ENCODE results near the gene GIMAP5. TPM values are rescaled to one million over a fixed set of nuclear protein-coding genes. Genes with fewer than 3 reads are reported as not detected.
"Not testable (repeated sequence)": the region's sequence is repeated elsewhere in the genome, so short reads cannot be mapped to it uniquely, and the experiment has no call there.

GIMAP5 gene
- total RNA-seq, 2 donors from 2014 or later, result 106 to 142 TPM

- H3K4me1 Mint-ChIP-seq; H3K4me3 Mint-ChIP-seq; H3K36me3 Mint-ChIP-seq (ENCODE audit: low read depth); H3K27ac Mint-ChIP-seq; H3K27me3 Mint-ChIP-seq; H3K9me3 Mint-ChIP-seq; ATAC-seq (replicated peaks): not testable (repeated sequence)
Observed at GRCh38 chr7:150774131-150774530, 36.9 kb downstream of the GIMAP5 start.

GRCh38 chr7:150778014-150778737, 41.0 kb downstream of the GIMAP5 start:
- Mint-ChIP-seq H3K36me3 (ENCODE audit: low read depth) (no peaks in the 10 kb centered on the region), H3K4me3 (no peak overlapping the region), H3K9me3 (peaks cover 7% of the 10 kb centered on the region), H3K27ac (no peak overlapping the region), H3K27me3 (peaks cover 8% of the 10 kb centered on the region), H3K4me1 (peaks cover 4% of the 10 kb centered on the region)
- ATAC-seq (replicated peaks), result no peak

GRCh38 chr7:150778738-150779301, 41.6 kb downstream of the GIMAP5 start:
- Mint-ChIP-seq H3K9me3 (peaks cover 2% of the 10 kb centered on the region), H3K27me3 (peaks cover 8% of the 10 kb centered on the region), H3K27ac (no peak overlapping the region), H3K4me1 (peaks cover 4% of the 10 kb centered on the region), H3K4me3 (no peak overlapping the region), H3K36me3 (ENCODE audit: low read depth) (no peaks in the 10 kb centered on the region)
- peak; percentile 70 for ATAC-seq (replicated peaks)

GRCh38 chr7:150780292-150780691, 43.1 kb downstream of the GIMAP5 start:
- H3K36me3 Mint-ChIP-seq (ENCODE audit: low read depth), result no peaks in the 10 kb centered on the region
- H3K4me3 Mint-ChIP-seq, result no peak overlapping the region
- peaks cover 4% of the 10 kb centered on the region for H3K4me1 Mint-ChIP-seq
- no peak for ATAC-seq (replicated peaks)
- H3K27ac Mint-ChIP-seq, result no peak overlapping the region
- H3K27me3 Mint-ChIP-seq, result peaks cover 8% of the 10 kb centered on the region
- H3K9me3 Mint-ChIP-seq, result no peaks in the 10 kb centered on the region

- Mint-ChIP-seq H3K27me3 (peaks cover 8% of the 10 kb centered on the region), H3K9me3 (no peaks in the 10 kb centered on the region), H3K27ac (no peak overlapping the region), H3K4me1 (peaks cover 4% of the 10 kb centered on the region), H3K4me3 (no peak overlapping the region), H3K36me3 (ENCODE audit: low read depth) (no peaks in the 10 kb centered on the region)
- ATAC-seq (replicated peaks), result no peak
Observed at GRCh38 chr7:150781103-150781502, 43.9 kb downstream of the GIMAP5 start.

- Mint-ChIP-seq H3K9me3 (no peaks in the 10 kb centered on the region), H3K27ac (no peak overlapping the region), H3K36me3 (ENCODE audit: low read depth) (no peaks in the 10 kb centered on the region), H3K4me1 (peaks cover 4% of the 10 kb centered on the region), H3K4me3 (no peak overlapping the region), H3K27me3 (peaks cover 8% of the 10 kb centered on the region)
- no peak for ATAC-seq (replicated peaks)
Observed at GRCh38 chr7:150781961-150782360, 44.7 kb downstream of the GIMAP5 start.

GRCh38 chr7:150784120-150784736, 47.0 kb downstream of the GIMAP5 start:
- Mint-ChIP-seq H3K36me3 (ENCODE audit: low read depth) (no peaks in the 10 kb centered on the region), H3K4me3 (no peak overlapping the region), H3K27ac (no peak overlapping the region), H3K4me1 (no peaks in the 10 kb centered on the region), H3K27me3 (peaks cover 8% of the 10 kb centered on the region), H3K9me3 (no peaks in the 10 kb centered on the region)
- no peak for ATAC-seq (replicated peaks)

- no peak for ATAC-seq (replicated peaks)
- H3K27me3 Mint-ChIP-seq, result peaks cover 8% of the 10 kb centered on the region
- H3K27ac Mint-ChIP-seq, result no peak overlapping the region
- H3K36me3 Mint-ChIP-seq (ENCODE audit: low read depth), result no peaks in the 10 kb centered on the region
- no peaks in the 10 kb centered on the region for H3K9me3 Mint-ChIP-seq
- no peaks in the 10 kb centered on the region for H3K4me1 Mint-ChIP-seq
- no peak overlapping the region for H3K4me3 Mint-ChIP-seq
Observed at GRCh38 chr7:150784954-150785353, 47.7 kb downstream of the GIMAP5 start.

- no peaks in the 10 kb centered on the region for H3K9me3 Mint-ChIP-seq
- H3K4me3 Mint-ChIP-seq, result no peak overlapping the region
- H3K4me1 Mint-ChIP-seq, result no peaks in the 10 kb centered on the region
- no peak for ATAC-seq (replicated peaks)
- no peaks in the 10 kb centered on the region for H3K27me3 Mint-ChIP-seq
- no peak overlapping the region for H3K27ac Mint-ChIP-seq
- no peaks in the 10 kb centered on the region for H3K36me3 Mint-ChIP-seq (ENCODE audit: low read depth)
Observed at GRCh38 chr7:150787321-150788281, 50.4 kb downstream of the GIMAP5 start.

- Mint-ChIP-seq H3K27me3 (no peaks in the 10 kb centered on the region), H3K36me3 (ENCODE audit: low read depth) (no peaks in the 10 kb centered on the region), H3K4me1 (no peaks in the 10 kb centered on the region), H3K9me3 (no peaks in the 10 kb centered on the region), H3K4me3 (no peak overlapping the region), H3K27ac (no peak overlapping the region)
- ATAC-seq (replicated peaks), result no peak
Observed at GRCh38 chr7:150788474-150789269, 51.5 kb downstream of the GIMAP5 start.

GRCh38 chr7:150790416-150791075, 53.3 kb downstream of the GIMAP5 start:
- Mint-ChIP-seq H3K9me3 (no peaks in the 10 kb centered on the region), H3K4me3 (no peak overlapping the region), H3K27ac (no peak overlapping the region), H3K4me1 (no peaks in the 10 kb centered on the region), H3K36me3 (ENCODE audit: low read depth) (no peaks in the 10 kb centered on the region), H3K27me3 (no peaks in the 10 kb centered on the region)
- ATAC-seq (replicated peaks), result no peak

GRCh38 chr7:150791304-150791703, 54.1 kb downstream of the GIMAP5 start:
- Mint-ChIP-seq H3K4me3 (no peak overlapping the region), H3K9me3 (peaks cover 4% of the 10 kb centered on the region), H3K4me1 (no peaks in the 10 kb centered on the region), H3K36me3 (ENCODE audit: low read depth) (no peaks in the 10 kb centered on the region), H3K27ac (peak overlapping the region; percentile 40), H3K27me3 (peaks cover 5% of the 10 kb centered on the region)
- ATAC-seq (replicated peaks), result no peak

- Mint-ChIP-seq H3K9me3 (peaks cover 6% of the 10 kb centered on the region), H3K27ac (no peak overlapping the region), H3K4me3 (no peak overlapping the region), H3K4me1 (no peaks in the 10 kb centered on the region), H3K36me3 (ENCODE audit: low read depth) (no peaks in the 10 kb centered on the region), H3K27me3 (peaks cover 6% of the 10 kb centered on the region)
- no peak for ATAC-seq (replicated peaks)
Observed at GRCh38 chr7:150791746-150792452, 54.7 kb downstream of the GIMAP5 start.
